HepG2 (cell line): ENCODE results near the gene GATD1. TPM values are rescaled to one million over a fixed set of nuclear protein-coding genes. Genes with fewer than 3 reads are reported as not detected.

Experiments
- AHR ChIP-seq: IDR thresholded peaks from 2 replicates; pipeline ENCODE4 v1.6.1; 2018; ENCODE audit warnings: missing genetic modification reagents, missing compliant biosample characterization
- ARHGAP35 ChIP-seq: sonication (generic); formaldehyde crosslinking; IDR thresholded peaks from 2 replicates; pipeline ENCODE4 v1.9.0; 2022; ENCODE audit warnings: mild to moderate bottlenecking, inconsistent platforms, moderate library complexity, missing genetic modification reagents, borderline replicate concordance
- CREB1 ChIP-seq, 2 experiments: fragments of 450-650 bp in 1 of 2; IDR thresholded peaks; 2 replicates each; pipeline ENCODE4 v1.6.1; 2016 to 2017; ENCODE audit warnings: control low read depth in 1 of 2, mild to moderate bottlenecking in 1 of 2, missing compliant biosample characterization in 1 of 2, missing genetic modification characterization in 1 of 2
- MXD4 ChIP-seq: IDR thresholded peaks from 2 replicates; pipeline ENCODE4 v1.6.1; 2016; ENCODE audit warnings: mild to moderate bottlenecking, missing biosample characterization, missing genetic modification reagents
- NFE2L2 ChIP-seq: fragments of 150-350 bp; IDR thresholded peaks from 2 replicates; pipeline ENCODE4 v1.6.1; 2014; ENCODE audit warnings: low read length
- NR2F6 ChIP-seq, 2 experiments: IDR thresholded peaks; 2 replicates each; pipeline ENCODE4 v1.6.1; 2016; ENCODE audit warnings: antibody characterized with exemption in 1 of 2, mild to moderate bottlenecking in 1 of 2
- PAF1 ChIP-seq: IDR thresholded peaks from 2 replicates; pipeline ENCODE4 v1.6.1; 2016; ENCODE audit warnings: missing genetic modification reagents, missing compliant biosample characterization
- SOX5 ChIP-seq: IDR thresholded peaks from 2 replicates; pipeline ENCODE4 v1.6.1; 2016; ENCODE audit warnings: borderline replicate concordance
- ZBTB42 ChIP-seq: sonication (generic); formaldehyde crosslinking; IDR thresholded peaks from 2 replicates; pipeline ENCODE4 v1.5.0; 2020; ENCODE audit warnings: mild to moderate bottlenecking, missing genetic modification reagents
- ZNF670 ChIP-seq: sonication (generic); formaldehyde crosslinking; IDR thresholded peaks from 2 replicates; pipeline ENCODE4 v1.8.0; 2022; ENCODE audit warnings: mild to moderate bottlenecking, missing genetic modification reagents, borderline replicate concordance
- ZNF83 ChIP-seq: sonication (generic); formaldehyde crosslinking; IDR thresholded peaks from 2 replicates; pipeline ENCODE4 v1.4.0; 2020; ENCODE audit warnings: missing genetic modification reagents, mild to moderate bottlenecking, borderline replicate concordance
- polyA plus RNA-seq, 8 experiments: library from polyadenylated mRNA; depleted of rRNA in 3 of 8; stranded (reverse) in 7 of 8; unstranded in 1 of 8; fragments of >200 nt; fragmentation: Illumina TruSeq in 4 of 8; extraction: Trizol in 4 of 8; gene quantifications; 2 replicates each; pipeline versions ENCODE4 v1.2.1 to v1.2.3, GENCODE V29; 2011 to 2016; ENCODE audit warnings: low read depth in 4 of 8, missing spikeins in 1 of 8, mixed read lengths in 1 of 8; ENCODE audit not compliant: insufficient read depth in 1 of 8
- total RNA-seq, 5 experiments: library from RNA; depleted of rRNA; stranded (reverse); fragments of >200 nt; fragmentation: Illumina TruSeq; extraction: Trizol; gene quantifications; 2 replicates each; pipeline ENCODE4 v1.2.3, GENCODE V29; 2016; ENCODE audit warnings: low read depth in 1 of 5
- TF ChIP-seq, protein P1 (sequence below): sonication (generic); formaldehyde crosslinking; IDR thresholded peaks from 2 replicates; pipeline ENCODE4 v1.5.0; 2020; ENCODE audit warnings: mild to moderate bottlenecking, missing genetic modification reagents, borderline replicate concordance
- TF ChIP-seq, protein P2 (sequence below): sonication (generic); formaldehyde crosslinking; IDR thresholded peaks from 2 replicates; pipeline ENCODE4 v1.4.0; 2020; ENCODE audit warnings: mild to moderate bottlenecking, missing genetic modification reagents, borderline replicate concordance
- TF ChIP-seq, protein P3 (sequence below): sonication (generic); formaldehyde crosslinking; IDR thresholded peaks from 2 replicates; pipeline ENCODE4 v1.5.0; 2020; ENCODE audit warnings: missing genetic modification reagents
- TF ChIP-seq, protein P4 (sequence below): sonication (generic); formaldehyde crosslinking; IDR thresholded peaks from 2 replicates; pipeline ENCODE4 v1.4.0; 2020; ENCODE audit warnings: mild to moderate bottlenecking, missing genetic modification reagents

GATD1 gene
- total and polyA plus RNA-seq, 2 of the 13 experiments (the other 11 are each of a cell fraction or from before 2014, with no cell fraction given): 31.3 to 60.5 TPM

DNA sequence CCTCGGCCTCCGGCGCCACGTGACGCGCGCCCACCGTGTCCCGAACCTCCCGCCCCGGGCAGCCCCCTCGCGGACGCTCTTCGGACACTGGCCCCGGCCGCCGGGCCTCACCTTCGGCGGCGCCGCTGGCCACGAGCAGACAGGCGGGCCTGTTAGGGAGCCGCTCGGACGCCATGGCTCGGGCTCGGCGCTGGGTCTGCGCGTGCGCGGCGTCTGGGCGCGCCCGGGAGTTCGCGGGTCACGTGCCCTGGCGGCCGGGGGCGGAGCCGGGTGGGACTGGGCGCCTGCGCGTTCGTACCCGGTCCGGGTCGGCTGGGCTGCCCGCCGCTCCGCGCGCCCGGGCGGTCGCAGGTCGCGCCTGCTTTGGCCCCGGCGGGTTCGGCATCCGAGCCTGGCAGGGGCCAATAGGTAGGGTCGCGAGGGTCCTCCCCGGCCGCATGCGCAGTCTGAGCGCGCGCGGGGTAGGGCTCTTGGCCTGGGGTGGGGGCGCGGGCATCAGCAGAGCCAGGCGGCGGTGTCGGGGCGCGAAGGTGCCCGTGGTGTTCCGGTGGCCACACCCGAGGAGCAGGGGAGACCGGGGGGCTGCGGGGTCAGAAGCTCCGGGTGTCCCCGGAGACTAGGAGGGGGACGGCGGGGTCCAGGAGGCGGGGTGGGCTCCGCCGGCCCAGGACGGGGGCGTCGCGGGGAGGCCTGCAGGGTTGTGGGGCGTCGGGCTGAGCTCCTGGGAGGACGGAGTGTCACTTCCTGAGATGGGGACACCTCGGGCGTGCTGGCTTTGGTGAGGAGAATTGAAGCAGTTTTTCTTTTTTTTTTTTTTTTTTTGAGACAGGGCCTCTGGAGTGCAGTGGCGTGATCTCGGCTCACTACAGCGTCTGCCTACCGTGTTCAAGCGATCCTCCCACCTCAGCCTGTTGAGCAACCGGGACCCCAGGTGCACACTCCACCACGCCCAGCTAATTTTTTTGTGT, at the start of gene GATD1 (continued):
- TF ChIP-seq, protein P1, sequence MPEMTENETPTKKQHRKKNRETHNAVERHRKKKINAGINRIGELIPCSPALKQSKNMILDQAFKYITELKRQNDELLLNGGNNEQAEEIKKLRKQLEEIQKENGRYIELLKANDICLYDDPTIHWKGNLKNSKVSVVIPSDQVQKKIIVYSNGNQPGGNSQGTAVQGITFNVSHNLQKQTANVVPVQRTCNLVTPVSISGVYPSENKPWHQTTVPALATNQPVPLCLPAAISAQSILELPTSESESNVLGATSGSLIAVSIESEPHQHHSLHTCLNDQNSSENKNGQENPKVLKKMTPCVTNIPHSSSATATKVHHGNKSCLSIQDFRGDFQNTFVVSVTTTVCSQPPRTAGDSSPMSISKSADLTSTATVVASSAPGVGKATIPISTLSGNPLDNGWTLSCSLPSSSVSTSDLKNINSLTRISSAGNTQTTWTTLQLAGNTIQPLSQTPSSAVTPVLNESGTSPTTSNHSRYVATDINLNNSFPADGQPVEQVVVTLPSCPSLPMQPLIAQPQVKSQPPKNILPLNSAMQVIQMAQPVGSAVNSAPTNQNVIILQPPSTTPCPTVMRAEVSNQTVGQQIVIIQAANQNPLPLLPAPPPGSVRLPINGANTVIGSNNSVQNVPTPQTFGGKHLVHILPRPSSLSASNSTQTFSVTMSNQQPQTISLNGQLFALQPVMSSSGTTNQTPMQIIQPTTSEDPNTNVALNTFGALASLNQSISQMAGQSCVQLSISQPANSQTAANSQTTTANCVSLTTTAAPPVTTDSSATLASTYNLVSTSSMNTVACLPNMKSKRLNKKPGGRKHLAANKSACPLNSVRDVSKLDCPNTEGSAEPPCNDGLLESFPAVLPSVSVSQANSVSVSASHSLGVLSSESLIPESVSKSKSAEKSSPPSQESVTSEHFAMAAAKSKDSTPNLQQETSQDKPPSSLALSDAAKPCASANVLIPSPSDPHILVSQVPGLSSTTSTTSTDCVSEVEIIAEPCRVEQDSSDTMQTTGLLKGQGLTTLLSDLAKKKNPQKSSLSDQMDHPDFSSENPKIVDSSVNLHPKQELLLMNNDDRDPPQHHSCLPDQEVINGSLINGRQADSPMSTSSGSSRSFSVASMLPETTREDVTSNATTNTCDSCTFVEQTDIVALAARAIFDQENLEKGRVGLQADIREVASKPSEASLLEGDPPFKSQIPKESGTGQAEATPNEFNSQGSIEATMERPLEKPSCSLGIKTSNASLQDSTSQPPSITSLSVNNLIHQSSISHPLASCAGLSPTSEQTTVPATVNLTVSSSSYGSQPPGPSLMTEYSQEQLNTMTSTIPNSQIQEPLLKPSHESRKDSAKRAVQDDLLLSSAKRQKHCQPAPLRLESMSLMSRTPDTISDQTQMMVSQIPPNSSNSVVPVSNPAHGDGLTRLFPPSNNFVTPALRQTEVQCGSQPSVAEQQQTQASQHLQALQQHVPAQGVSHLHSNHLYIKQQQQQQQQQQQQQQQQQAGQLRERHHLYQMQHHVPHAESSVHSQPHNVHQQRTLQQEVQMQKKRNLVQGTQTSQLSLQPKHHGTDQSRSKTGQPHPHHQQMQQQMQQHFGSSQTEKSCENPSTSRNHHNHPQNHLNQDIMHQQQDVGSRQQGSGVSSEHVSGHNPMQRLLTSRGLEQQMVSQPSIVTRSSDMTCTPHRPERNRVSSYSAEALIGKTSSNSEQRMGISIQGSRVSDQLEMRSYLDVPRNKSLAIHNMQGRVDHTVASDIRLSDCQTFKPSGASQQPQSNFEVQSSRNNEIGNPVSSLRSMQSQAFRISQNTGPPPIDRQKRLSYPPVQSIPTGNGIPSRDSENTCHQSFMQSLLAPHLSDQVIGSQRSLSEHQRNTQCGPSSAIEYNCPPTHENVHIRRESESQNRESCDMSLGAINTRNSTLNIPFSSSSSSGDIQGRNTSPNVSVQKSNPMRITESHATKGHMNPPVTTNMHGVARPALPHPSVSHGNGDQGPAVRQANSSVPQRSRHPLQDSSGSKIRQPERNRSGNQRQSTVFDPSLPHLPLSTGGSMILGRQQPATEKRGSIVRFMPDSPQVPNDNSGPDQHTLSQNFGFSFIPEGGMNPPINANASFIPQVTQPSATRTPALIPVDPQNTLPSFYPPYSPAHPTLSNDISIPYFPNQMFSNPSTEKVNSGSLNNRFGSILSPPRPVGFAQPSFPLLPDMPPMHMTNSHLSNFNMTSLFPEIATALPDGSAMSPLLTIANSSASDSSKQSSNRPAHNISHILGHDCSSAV: no peak
- TF ChIP-seq ZNF670 (no peak), CREB1 (IDR thresholded peaks at IDR 0.05) (no peak), CREB1 (CRISPR knock-in tag; IDR thresholded peaks at IDR 0.05) (no peak), ZBTB42 (CRISPR knock-in tag) (no peak), MXD4 (no peak), PAF1 (no peak), SOX5 (no peak), NR2F6 (IDR thresholded peaks at IDR 0.05) (no peak), NR2F6 (CRISPR knock-in tag; IDR thresholded peaks at IDR 0.05) (no peak), ARHGAP35 (CRISPR knock-in tag) (peak; percentile 43; the same call in 1 of the 2 replicates), NFE2L2 (no peak), AHR (no peak), ZNF83 (CRISPR knock-in tag) (no peak)
- TF ChIP-seq, protein P2, sequence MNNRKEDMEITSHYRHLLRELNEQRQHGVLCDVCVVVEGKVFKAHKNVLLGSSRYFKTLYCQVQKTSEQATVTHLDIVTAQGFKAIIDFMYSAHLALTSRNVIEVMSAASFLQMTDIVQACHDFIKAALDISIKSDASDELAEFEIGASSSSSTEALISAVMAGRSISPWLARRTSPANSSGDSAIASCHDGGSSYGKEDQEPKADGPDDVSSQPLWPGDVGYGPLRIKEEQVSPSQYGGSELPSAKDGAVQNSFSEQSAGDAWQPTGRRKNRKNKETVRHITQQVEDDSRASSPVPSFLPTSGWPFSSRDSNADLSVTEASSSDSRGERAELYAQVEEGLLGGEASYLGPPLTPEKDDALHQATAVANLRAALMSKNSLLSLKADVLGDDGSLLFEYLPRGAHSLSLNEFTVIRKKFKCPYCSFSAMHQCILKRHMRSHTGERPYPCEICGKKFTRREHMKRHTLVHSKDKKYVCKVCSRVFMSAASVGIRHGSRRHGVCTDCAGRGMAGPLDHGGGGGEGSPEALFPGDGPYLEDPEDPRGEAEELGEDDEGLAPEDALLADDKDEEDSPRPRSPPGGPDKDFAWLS (CRISPR knock-in tag): no peak
- TF ChIP-seq, protein P3, sequence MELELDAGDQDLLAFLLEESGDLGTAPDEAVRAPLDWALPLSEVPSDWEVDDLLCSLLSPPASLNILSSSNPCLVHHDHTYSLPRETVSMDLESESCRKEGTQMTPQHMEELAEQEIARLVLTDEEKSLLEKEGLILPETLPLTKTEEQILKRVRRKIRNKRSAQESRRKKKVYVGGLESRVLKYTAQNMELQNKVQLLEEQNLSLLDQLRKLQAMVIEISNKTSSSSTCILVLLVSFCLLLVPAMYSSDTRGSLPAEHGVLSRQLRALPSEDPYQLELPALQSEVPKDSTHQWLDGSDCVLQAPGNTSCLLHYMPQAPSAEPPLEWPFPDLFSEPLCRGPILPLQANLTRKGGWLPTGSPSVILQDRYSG (CRISPR knock-in tag): peak; percentile 57; the same call in 1 of the 2 replicates
- TF ChIP-seq, protein P4, sequence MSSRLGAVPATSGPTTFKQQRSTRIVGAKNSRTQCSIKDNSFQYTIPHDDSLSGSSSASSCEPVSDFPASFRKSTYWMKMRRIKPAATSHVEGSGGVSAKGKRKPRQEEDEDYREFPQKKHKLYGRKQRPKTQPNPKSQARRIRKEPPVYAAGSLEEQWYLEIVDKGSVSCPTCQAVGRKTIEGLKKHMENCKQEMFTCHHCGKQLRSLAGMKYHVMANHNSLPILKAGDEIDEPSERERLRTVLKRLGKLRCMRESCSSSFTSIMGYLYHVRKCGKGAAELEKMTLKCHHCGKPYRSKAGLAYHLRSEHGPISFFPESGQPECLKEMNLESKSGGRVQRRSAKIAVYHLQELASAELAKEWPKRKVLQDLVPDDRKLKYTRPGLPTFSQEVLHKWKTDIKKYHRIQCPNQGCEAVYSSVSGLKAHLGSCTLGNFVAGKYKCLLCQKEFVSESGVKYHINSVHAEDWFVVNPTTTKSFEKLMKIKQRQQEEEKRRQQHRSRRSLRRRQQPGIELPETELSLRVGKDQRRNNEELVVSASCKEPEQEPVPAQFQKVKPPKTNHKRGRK (CRISPR knock-in tag): no peak
